ENCODE results near the gene SMIM31.

The SMIM31 gene

GRCh38 chr4:164753873-164754488, at the start of gene SMIM31:
Gene SMIM31, plus strand, starts transcription at chr4:164754131. Its CDS starts 16,313 bp downstream, at chr4:164770444.
- DNase-seq (ENCODE audit: low spot score), result no peak

- no peak for DNase-seq (ENCODE audit: low spot score)
Measured at GRCh38 chr4:164706675-164707074, 47.3 kb upstream of the SMIM31 start.

- no peak for DNase-seq (ENCODE audit: low spot score)
Measured at GRCh38 chr4:164716901-164717300, 37.0 kb upstream of the SMIM31 start.

GRCh38 chr4:164718827-164719226, 35.1 kb upstream of the SMIM31 start:
- DNase-seq (ENCODE audit: low spot score), result no peak

GRCh38 chr4:164725066-164725465, 28.9 kb upstream of the SMIM31 start:
- DNase-seq (ENCODE audit: low spot score), result no peak

- DNase-seq (ENCODE audit: low spot score), result no peak
Measured at GRCh38 chr4:164730705-164731393, 23.1 kb upstream of the SMIM31 start.

- DNase-seq (ENCODE audit: low spot score), result peak; percentile 52
Measured at GRCh38 chr4:164731827-164732474, 22.0 kb upstream of the SMIM31 start.

GRCh38 chr4:164734484-164734883, 19.4 kb upstream of the SMIM31 start:
- DNase-seq (ENCODE audit: low spot score), result no peak

- no peak for DNase-seq (ENCODE audit: low spot score)
Measured at GRCh38 chr4:164748375-164748774, 5.6 kb upstream of the SMIM31 start.

GRCh38 chr4:164755432-164755831, 1.5 kb downstream of the SMIM31 start:
- DNase-seq (ENCODE audit: low spot score), result no peak

GRCh38 chr4:164756686-164757085, 2.8 kb downstream of the SMIM31 start:
- no peak for DNase-seq (ENCODE audit: low spot score)

- no peak for DNase-seq (ENCODE audit: low spot score)
Measured at GRCh38 chr4:164761241-164761640, 7.3 kb downstream of the SMIM31 start.

- DNase-seq (ENCODE audit: low spot score), result no peak
Measured at GRCh38 chr4:164761746-164762275, 7.9 kb downstream of the SMIM31 start.

- no peak for DNase-seq (ENCODE audit: low spot score)
Measured at GRCh38 chr4:164765096-164765495, 11.2 kb downstream of the SMIM31 start.

GRCh38 chr4:164765833-164766232, 11.9 kb downstream of the SMIM31 start:
- no peak for DNase-seq (ENCODE audit: low spot score)

GRCh38 chr4:164768516-164768915, 14.6 kb downstream of the SMIM31 start:
- DNase-seq (ENCODE audit: low spot score), result no peak

- DNase-seq (ENCODE audit: low spot score), result no peak
Measured at GRCh38 chr4:164770010-164770724, 16.2 kb downstream of the SMIM31 start.

GRCh38 chr4:164771088-164771487, 17.2 kb downstream of the SMIM31 start:
- DNase-seq (ENCODE audit: low spot score), result no peak

- DNase-seq (ENCODE audit: low spot score), result no peak
Measured at GRCh38 chr4:164772076-164772475, 18.1 kb downstream of the SMIM31 start.

- no peak for DNase-seq (ENCODE audit: low spot score)
Measured at GRCh38 chr4:164779080-164779479, 25.1 kb downstream of the SMIM31 start.

- DNase-seq (ENCODE audit: low spot score), result peak; percentile 17
Measured at GRCh38 chr4:164779811-164780216, 25.9 kb downstream of the SMIM31 start.

GRCh38 chr4:164780839-164781238, 26.9 kb downstream of the SMIM31 start:
- DNase-seq (ENCODE audit: low spot score), result no peak
